Stimulated activated naive CD8-positive, alpha-beta T cell treated with anti-CD3 and anti-CD28 coated beads, Interleukin-15, amount 100 ng/mL, for 72 hours (primary cell): ENCODE results near the gene CGRRF1.

Source experiments
- ATAC-seq: fragments of 150-1000 bp; cut with Tn5 transposase; 2 replicates; pipeline ENCODE4 v1.10.0; 2021; ENCODE audit warnings: mild to moderate bottlenecking, moderate library complexity
- DNase-seq, 2 donors: peaks; one replicate each; pipeline ENCODE4 v3.0.0; 2021 to 2022
- H3K27ac Mint-ChIP-seq, 2 donors: one replicate each; pipeline ENCODE4 v1.8.0; 2022; ENCODE audit warnings: mild to moderate bottlenecking in 2 of 2, mixed read lengths in 2 of 2, moderate library complexity in 2 of 2
- H3K27me3 Mint-ChIP-seq: one replicate; pipeline ENCODE4 v1.8.0; 2022; ENCODE audit warnings: mixed read lengths
- H3K4me1 Mint-ChIP-seq: one replicate; pipeline ENCODE4 v1.8.0; 2022; ENCODE audit warnings: mild to moderate bottlenecking, mixed read lengths
- H3K4me3 Mint-ChIP-seq, 2 donors: one replicate each; pipeline ENCODE4 v1.8.0; 2022; ENCODE audit warnings: mild to moderate bottlenecking in 2 of 2, mixed read lengths in 2 of 2, moderate library complexity in 1 of 2
- H3K9me3 Mint-ChIP-seq, 2 donors: one replicate each; pipeline ENCODE4 v1.8.0; 2022; ENCODE audit warnings: mixed read lengths in 2 of 2

CGRRF1 gene

DNA sequence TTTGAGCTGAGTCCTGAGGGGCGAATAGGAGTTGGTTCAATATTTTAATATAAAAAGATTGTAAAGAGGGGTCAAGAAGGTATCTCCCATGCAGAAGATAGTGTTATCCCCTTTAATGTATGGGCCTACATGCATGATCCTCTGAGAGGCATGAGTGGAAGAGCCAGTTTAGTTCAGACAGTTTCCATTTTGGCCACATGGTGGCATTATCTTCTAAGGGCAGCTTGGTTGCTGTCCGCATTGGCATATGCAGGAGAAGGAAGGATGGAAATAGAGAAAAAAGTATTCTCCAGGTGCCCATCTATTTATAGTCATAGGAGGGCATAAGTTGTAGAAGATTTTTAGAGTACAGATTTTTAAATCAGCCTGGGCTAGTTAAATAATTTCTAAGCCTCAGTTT, 62.6 kb downstream of the CGRRF1 start:
- peaks cover 17% of the 10 kb centered on the region for H3K4me1 Mint-ChIP-seq
- H3K4me3 Mint-ChIP-seq, result no peak overlapping the region
- ATAC-seq, result no peak
- peaks cover 15 to 19% of the 10 kb centered on the region in 2 donors for H3K9me3 Mint-ChIP-seq
- peak; percentile 24 to 27 for DNase-seq
- peaks cover 29% of the 10 kb centered on the region for H3K27me3 Mint-ChIP-seq
- no peak overlapping the region for H3K27ac Mint-ChIP-seq

DNA sequence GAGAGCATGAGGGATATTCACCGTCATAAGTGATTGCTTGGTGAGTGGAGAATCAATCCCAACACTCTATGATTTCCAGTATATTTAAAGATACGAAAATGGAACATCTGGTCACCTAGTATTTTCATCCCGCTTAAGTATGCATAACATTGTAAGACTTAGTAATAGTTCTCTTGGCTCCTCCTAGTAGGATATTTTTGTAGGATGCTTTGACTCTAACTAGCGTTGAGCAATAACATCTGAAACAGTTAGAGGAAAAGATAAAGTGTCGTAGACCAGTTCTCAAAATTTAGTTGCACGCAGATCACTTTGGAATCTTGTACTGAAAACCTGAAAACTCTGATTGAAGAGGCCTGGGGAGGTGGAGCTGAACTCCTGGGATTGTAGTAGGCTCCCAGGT, 64.8 kb downstream of the CGRRF1 start:
- Mint-ChIP-seq H3K4me3 (no peak overlapping the region), H3K9me3 (peaks cover 15 to 19% of the 10 kb centered on the region in 2 donors), H3K4me1 (no peaks in the 10 kb centered on the region), H3K27ac (no peak overlapping the region), H3K27me3 (peaks cover 27% of the 10 kb centered on the region)
- no peak for ATAC-seq
- no peak for DNase-seq

DNA sequence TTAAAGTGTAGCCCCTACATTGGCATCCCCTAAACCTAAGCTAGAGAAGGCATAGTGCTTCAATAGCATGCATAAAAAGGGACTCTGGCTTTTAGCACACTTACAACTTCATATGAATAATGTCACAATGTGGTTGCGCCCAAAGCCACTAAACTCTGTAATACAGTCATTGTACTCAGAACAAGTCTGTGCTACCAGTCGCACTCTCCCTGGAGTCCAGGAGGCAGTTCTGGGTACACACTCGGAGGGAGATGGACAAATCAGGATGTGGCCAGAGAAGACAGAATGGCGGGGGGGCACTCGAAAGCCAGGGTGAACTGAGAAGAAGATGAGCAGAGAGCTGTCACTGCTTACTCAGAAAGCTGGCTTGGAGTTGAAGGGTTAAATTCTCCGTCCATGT, 67.8 kb downstream of the CGRRF1 start:
- H3K4me3 Mint-ChIP-seq, result no peak overlapping the region
- no peak for DNase-seq
- no peaks in the 10 kb centered on the region for H3K4me1 Mint-ChIP-seq
- no peak for ATAC-seq
- H3K27me3 Mint-ChIP-seq, result peaks cover 20% of the 10 kb centered on the region
- H3K27ac Mint-ChIP-seq, result no peak overlapping the region
- peaks cover 9 to 12% of the 10 kb centered on the region in 2 donors for H3K9me3 Mint-ChIP-seq

DNA sequence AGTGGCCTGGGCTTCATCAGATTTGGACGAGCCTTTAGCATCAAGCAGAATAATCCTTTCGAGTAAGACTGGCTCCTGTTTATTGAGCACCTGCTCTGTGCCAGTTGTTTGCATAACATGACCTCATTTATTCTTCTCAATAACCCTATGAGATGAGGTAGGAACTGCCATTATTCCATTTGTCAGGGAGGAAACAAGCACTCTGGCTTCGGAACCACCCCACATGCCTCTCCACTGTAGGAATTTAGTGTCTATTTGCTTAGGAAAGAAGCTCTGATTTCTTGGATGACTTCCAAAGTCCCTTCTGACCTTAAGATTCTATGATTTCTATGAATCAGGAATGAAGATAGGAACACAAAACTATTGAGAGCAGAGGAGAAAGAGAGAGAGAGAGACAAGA, 68.3 kb downstream of the CGRRF1 start:
- ATAC-seq (no peak), DNase-seq (no peak)
- Mint-ChIP-seq H3K9me3 (peaks cover 8 to 12% of the 10 kb centered on the region in 2 donors), H3K27ac (no peak overlapping the region), H3K4me3 (no peak overlapping the region), H3K4me1 (no peaks in the 10 kb centered on the region), H3K27me3 (peaks cover 20% of the 10 kb centered on the region)

DNA sequence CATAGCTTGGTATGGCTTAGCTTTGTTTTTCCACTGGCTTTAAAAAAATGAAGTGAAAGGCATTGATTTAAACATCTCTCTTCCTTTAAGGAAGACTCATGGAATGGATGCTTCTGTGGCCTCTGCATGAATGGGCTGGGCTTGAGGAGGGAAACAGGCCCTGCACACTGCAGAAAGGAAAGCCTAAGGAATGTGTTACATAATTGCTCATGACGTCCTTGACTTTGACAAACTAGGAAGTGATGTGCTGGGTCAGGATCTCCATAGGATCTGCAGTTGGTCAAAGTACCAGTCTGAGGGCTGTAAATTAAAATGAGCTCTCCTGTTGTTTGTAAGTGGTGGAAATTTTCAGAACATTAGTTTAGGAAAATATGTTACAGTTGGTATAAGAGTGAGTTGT, 69.9 kb downstream of the CGRRF1 start:
- no peak overlapping the region for H3K27ac Mint-ChIP-seq
- no peaks in the 10 kb centered on the region for H3K4me1 Mint-ChIP-seq
- ATAC-seq (no peak), DNase-seq (no peak)
- H3K27me3 Mint-ChIP-seq, result peaks cover 20% of the 10 kb centered on the region
- no peaks in the 10 kb centered on the region for H3K9me3 Mint-ChIP-seq
- H3K4me3 Mint-ChIP-seq, result no peak overlapping the region

DNA sequence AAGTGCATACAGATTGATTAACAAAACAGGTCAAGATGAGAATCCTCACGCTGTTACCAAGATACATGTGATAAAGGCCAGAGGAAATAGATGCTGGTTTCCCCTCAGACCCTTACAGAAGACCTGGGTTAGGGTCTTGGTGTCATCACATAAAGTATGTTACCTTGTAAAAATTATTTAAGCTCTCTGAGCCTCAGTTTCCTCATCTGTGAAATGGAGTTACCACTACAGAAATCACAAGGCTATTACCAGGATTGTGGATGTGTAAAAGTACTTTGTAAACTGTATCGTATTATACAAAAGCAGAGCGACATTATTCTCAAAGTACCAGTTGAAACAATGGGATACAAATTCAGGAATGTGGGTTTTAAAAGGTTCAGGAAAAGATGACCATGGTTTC, 71.2 kb downstream of the CGRRF1 start:
- no peaks in the 10 kb centered on the region for H3K9me3 Mint-ChIP-seq
- ATAC-seq (no peak), DNase-seq (no peak)
- H3K27me3 Mint-ChIP-seq, result peaks cover 20% of the 10 kb centered on the region
- H3K4me3 Mint-ChIP-seq, result no peak overlapping the region
- H3K4me1 Mint-ChIP-seq, result no peaks in the 10 kb centered on the region
- no peak overlapping the region for H3K27ac Mint-ChIP-seq

DNA sequence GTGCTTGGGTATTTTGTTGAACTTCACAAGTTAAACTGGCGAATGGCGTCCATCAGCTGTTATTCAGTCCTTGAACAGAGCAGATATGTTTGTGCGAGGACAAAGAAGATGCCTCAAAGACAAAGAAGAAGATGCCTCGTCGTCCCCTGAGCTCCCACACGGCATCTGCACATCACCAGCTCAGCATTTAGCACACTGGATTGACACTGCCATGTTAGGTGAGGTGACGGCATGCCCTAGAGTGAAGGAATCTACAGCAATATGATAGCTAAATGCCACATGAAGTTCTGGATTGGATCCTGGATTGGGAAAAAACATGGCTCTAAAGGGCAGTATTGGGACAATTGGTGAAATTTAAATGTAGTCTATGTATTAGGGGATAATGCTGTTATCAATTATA, 72.6 kb downstream of the CGRRF1 start:
- no peaks in the 10 kb centered on the region for H3K9me3 Mint-ChIP-seq
- no peak overlapping the region for H3K4me3 Mint-ChIP-seq
- ATAC-seq (no peak), DNase-seq (no peak)
- no peak overlapping the region for H3K27ac Mint-ChIP-seq
- peaks cover 21% of the 10 kb centered on the region for H3K27me3 Mint-ChIP-seq
- H3K4me1 Mint-ChIP-seq, result no peaks in the 10 kb centered on the region

DNA sequence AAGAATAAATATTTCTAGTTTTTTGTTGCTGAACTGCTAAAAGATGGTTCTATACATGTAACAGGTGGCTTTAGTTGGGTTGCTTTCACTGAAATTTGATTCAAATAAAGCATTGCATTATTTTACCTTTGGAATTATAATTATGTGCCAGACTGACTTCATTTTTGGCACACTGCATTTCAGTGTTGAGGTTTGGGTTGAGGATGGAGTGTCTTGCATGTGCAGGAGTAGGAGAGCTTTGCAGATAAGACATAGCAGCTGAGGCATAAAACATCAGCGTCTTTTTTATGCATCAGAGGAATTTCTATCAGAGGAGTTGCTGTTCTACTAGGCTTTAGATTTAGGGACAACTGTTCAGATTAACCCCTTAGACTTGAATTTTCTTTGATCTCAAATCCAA, 74.4 kb downstream of the CGRRF1 start:
- Mint-ChIP-seq H3K4me1 (no peaks in the 10 kb centered on the region), H3K27ac (no peak overlapping the region), H3K27me3 (peaks cover 26% of the 10 kb centered on the region), H3K9me3 (no peaks in the 10 kb centered on the region), H3K4me3 (no peak overlapping the region)
- no peak for DNase-seq
- no peak for ATAC-seq

DNA sequence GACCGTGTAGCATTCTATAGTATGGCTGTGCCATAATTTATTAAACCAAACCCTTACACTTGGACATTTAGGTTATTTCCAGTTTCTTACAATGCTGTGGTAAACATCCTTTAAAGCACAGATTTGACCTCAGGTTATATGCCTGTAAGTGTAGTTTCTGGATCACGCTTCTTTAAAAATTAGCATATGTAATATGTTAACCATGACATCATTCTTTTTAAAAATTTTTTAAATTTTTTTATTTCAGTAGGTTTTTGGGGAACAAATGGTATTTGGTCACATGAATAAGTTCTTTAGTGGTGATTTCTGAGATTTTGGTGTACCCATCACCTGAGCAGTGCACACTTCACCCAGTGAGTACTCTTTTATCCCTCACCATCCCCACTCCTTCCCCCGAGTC, 75.5 kb downstream of the CGRRF1 start:
- ATAC-seq (no peak), DNase-seq (no peak)
- H3K4me1 Mint-ChIP-seq, result no peaks in the 10 kb centered on the region
- no peak overlapping the region for H3K4me3 Mint-ChIP-seq
- peaks cover 26% of the 10 kb centered on the region for H3K27me3 Mint-ChIP-seq
- H3K27ac Mint-ChIP-seq, result no peak overlapping the region
- no peaks in the 10 kb centered on the region for H3K9me3 Mint-ChIP-seq
